NCI-H524 (cell line): Measurements from ENCODE around the gene KCNH6.

Experiments used
- DNase-seq, 2 experiments: peaks; one replicate each; lab custom pipeline; 2025; lab: John Stamatoyannopoulos, UW

Gene KCNH6

GRCh38 chr17:63533433-63534077, 10.4 kb downstream of the KCNH6 start:
- no peak for DNase-seq

- no peak for DNase-seq
These were observed 11.0 kb downstream of the KCNH6 start for GRCh38 chr17:63534078-63534570.

GRCh38 chr17:63534816-63535455, 11.8 kb downstream of the KCNH6 start:
- DNase-seq, result no peak

- DNase-seq, result no peak
These were observed 12.5 kb downstream of the KCNH6 start for GRCh38 chr17:63535640-63536039.

GRCh38 chr17:63537001-63537400, 13.8 kb downstream of the KCNH6 start:
- DNase-seq, result no peak

- DNase-seq, result peak in 1 of 2 experiments; percentile 61
These were observed 15.0 kb downstream of the KCNH6 start for GRCh38 chr17:63537991-63538692.

- DNase-seq, result no peak
These were observed 15.8 kb downstream of the KCNH6 start for GRCh38 chr17:63538693-63539595.

GRCh38 chr17:63540590-63540989, 17.4 kb downstream of the KCNH6 start:
- DNase-seq, result no peak

GRCh38 chr17:63542218-63542545, 19.0 kb downstream of the KCNH6 start:
- no peak for DNase-seq

- DNase-seq, result no peak
These were observed 20.0 kb downstream of the KCNH6 start for GRCh38 chr17:63542942-63543821.

- no peak for DNase-seq
These were observed 20.8 kb downstream of the KCNH6 start for GRCh38 chr17:63543822-63544420.

- DNase-seq, result no peak
These were observed 21.5 kb downstream of the KCNH6 start for GRCh38 chr17:63544467-63545301.

GRCh38 chr17:63546308-63547082, 23.3 kb downstream of the KCNH6 start:
- no peak for DNase-seq

GRCh38 chr17:63547083-63547523, 23.9 kb downstream of the KCNH6 start:
- DNase-seq, result no peak

- no peak for DNase-seq
These were observed 26.3 kb downstream of the KCNH6 start for GRCh38 chr17:63549289-63549945.

- peak; percentile 100 for DNase-seq
These were observed 27.0 kb downstream of the KCNH6 start, which contains the start of gene DCAF7 for GRCh38 chr17:63549946-63550816. Gene DCAF7 (plus strand): TSS chr17:63550477. CDS start chr17:63550678, 201 bp downstream.
